Activated CD8-positive, alpha-beta memory T cell treated with anti-CD3 and anti-CD28 coated beads, Interleukin-2, amount 10 ng/mL, durations not matched to agents 7 days and 5 days (primary cell): ENCODE data around the gene OR2A7. TPM values are rescaled to one million over a fixed set of nuclear protein-coding genes. Genes with fewer than 3 reads are reported as not detected.
"Not testable (repeated sequence)": the region's sequence is repeated elsewhere in the genome, so short reads cannot be mapped to it uniquely, and the experiment has no call there.

Experiments used
- ATAC-seq: fragments of 150-1000 bp; cut with Tn5 transposase; one replicate; pipeline ENCODE4 v1.10.0; 2021; ENCODE audit warnings: moderate library complexity
- CTCF ChIA-PET: fragments of 350-600 bp; sonication (Branson Sonifier 250); formaldehyde crosslinking; loops from one replicate; lab custom pipeline; 2021; ENCODE audit warnings: antibody characterized with exemption; lab: Charles Lee
- DNase-seq: peaks from one replicate; pipeline ENCODE4 v3.0.0-alpha.2; 2020
- H3K27ac Mint-ChIP-seq: one replicate; pipeline ENCODE4 v1.8.0; 2021; ENCODE audit warnings: mild to moderate bottlenecking, mixed read lengths
- H3K27me3 Mint-ChIP-seq: one replicate; pipeline ENCODE4 v1.8.0; 2021; ENCODE audit warnings: mixed read lengths
- H3K36me3 Mint-ChIP-seq: one replicate; pipeline ENCODE4 v1.8.0; 2021; ENCODE audit warnings: mild to moderate bottlenecking, mixed read lengths
- H3K4me1 Mint-ChIP-seq: one replicate; pipeline ENCODE4 v1.8.0; 2021; ENCODE audit warnings: mixed read lengths
- H3K4me3 Mint-ChIP-seq: one replicate; pipeline ENCODE4 v1.8.0; 2021; ENCODE audit warnings: mild to moderate bottlenecking, moderate library complexity, mixed read lengths
- H3K9me3 Mint-ChIP-seq: one replicate; pipeline ENCODE4 v1.8.0; 2022; ENCODE audit warnings: low read depth, mixed read lengths
- total RNA-seq, 2 experiments: library from RNA; stranded (reverse); gene quantifications; one replicate each; pipeline ENCODE4 v1.2.3, GENCODE V29; 2021

Gene OR2A7
- 1 to 10 TPM in 1 of 2 experiments, under 1 TPM in 1; 0.54 to 1.4 TPM for total RNA-seq

DNA sequence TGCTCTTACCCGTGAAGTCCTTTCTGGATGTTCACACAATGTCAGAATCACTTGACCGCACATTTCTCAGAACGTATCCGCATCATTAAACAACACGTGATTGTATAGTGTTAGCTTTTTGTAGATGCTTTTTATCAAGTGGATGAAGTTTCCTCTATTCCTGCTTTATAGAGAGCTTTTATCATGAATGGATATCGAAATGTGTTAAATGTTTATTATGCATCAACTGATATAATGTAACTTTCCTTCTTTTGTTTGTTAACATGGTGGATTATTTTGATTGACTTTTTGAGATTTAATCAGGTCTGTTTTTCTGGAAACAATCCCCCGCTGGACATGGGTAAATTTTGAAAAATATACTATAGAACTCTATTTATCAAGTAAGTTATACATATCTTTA is at the start of gene OR2A7:
Gene OR2A7, minus strand, starts transcription at position 101 of the 400 bp plus-strand sequence. CDS start 5,164 bp downstream, outside the sequence.
- ATAC-seq, DNase-seq, CTCF ChIA-PET: not testable (repeated sequence)

DNA sequence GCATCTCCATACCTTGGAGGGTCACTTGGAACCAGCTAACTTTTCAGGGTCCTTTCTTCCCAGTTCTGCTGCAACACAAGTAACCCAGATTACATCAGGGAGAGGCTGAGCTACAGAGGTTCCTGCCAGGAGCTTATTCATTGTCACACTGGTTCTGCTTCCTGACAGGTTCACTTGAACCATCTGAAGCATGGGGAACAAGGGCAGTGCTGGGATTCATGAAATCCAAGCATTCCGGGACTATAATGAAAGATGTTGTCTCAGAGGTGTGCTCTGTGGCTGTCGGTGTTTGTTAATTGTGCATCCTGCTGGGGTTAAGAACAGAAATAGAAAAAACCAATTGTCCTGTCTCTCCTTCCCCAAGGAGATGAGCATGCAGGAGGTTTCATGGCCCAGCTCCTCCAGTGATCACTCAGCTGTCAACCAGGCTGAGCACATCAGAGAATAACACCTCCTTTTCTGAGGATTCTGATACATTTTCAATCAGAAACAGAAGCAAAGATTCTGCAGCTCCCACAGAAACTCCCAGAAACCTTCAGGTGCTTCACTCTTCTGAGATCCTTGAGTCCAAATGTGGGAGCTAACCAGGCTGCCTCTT is 47.4 kb upstream of the OR2A7 start, which contains the start of gene OR2A1:
Gene OR2A1, plus strand, starts transcription at position 548 of the 598 bp plus-strand sequence. CDS start 5,706 bp downstream, outside the sequence.
- H3K9me3 Mint-ChIP-seq, H3K4me1 Mint-ChIP-seq, H3K27ac Mint-ChIP-seq, ATAC-seq, H3K36me3 Mint-ChIP-seq, CTCF ChIA-PET, DNase-seq, H3K27me3 Mint-ChIP-seq, H3K4me3 Mint-ChIP-seq: not testable (repeated sequence)

More for the DNA sequence above, at the start of gene OR2A7:
- H3K9me3 Mint-ChIP-seq, H3K4me1 Mint-ChIP-seq, H3K4me3 Mint-ChIP-seq, H3K27ac Mint-ChIP-seq, H3K27me3 Mint-ChIP-seq, H3K36me3 Mint-ChIP-seq: not testable (repeated sequence)

GRCh38 chr7:144311218-144311617 is 46.6 kb upstream of the OR2A7 start:
- H3K9me3 Mint-ChIP-seq, DNase-seq, H3K27ac Mint-ChIP-seq, H3K27me3 Mint-ChIP-seq, H3K4me3 Mint-ChIP-seq, CTCF ChIA-PET, H3K4me1 Mint-ChIP-seq, ATAC-seq, H3K36me3 Mint-ChIP-seq: not testable (repeated sequence)

DNA sequence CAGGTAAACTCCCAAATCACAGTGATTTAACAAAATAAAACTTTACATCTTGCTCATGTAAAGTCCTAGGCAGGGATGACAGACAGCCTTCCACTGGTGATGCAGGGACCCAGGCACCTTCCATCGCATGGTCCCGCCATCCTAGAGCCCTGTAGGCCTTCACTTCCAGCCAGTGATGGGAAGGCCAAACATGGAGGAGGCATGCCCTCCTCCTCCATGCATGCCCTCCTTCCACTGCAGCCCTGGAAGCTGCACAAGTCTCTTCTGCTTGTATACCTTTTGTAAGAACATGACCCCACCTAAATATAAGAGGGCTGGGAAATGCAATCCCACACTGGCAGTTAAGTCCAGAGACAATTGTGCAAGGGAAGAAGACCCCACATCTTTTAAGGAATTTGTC is 45.1 kb upstream of the OR2A7 start:
- H3K36me3 Mint-ChIP-seq, H3K9me3 Mint-ChIP-seq, ATAC-seq, H3K4me1 Mint-ChIP-seq, DNase-seq, H3K4me3 Mint-ChIP-seq, H3K27ac Mint-ChIP-seq, CTCF ChIA-PET, H3K27me3 Mint-ChIP-seq: not testable (repeated sequence)

DNA sequence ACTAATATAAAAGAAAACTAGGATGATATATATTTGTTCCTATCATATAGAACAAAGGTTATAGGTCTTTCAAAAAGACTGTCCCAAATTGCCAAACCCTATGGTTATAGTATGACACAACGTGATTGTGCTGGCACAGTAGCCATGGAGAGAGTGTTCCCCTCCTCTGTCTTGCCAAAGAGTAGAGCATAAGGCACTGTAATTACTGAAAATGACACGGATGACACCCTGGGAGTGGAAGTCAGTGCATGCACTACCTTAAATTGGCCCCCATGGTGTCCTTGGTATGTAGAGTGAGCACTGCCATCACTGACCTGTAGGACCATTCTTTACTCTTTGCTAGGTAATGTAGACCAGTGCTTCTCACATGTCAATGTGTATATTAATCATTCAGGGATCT is 40.6 kb upstream of the OR2A7 start:
- H3K4me1 Mint-ChIP-seq, H3K9me3 Mint-ChIP-seq, H3K4me3 Mint-ChIP-seq, ATAC-seq, H3K36me3 Mint-ChIP-seq, CTCF ChIA-PET, H3K27me3 Mint-ChIP-seq, DNase-seq, H3K27ac Mint-ChIP-seq: not testable (repeated sequence)

DNA sequence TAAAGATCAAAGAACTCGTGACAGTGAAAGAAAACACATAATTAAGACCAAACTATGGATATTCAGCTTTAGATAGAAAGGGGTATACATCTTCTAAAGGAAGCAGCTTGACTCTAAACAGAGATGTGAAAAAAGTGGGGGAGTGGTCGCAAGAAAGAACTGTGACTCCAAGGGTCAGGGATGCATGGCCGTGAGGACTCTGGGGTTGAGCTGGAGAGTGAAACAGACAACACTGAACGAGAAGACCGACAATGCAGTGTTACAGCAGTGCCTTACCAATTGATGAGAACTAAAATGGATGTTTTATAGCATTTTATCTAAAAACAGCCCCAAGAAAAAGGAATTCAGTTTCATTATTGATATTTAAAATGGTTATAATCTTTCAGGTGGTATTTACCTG is 39.0 kb upstream of the OR2A7 start:
- H3K27me3 Mint-ChIP-seq, ATAC-seq, H3K36me3 Mint-ChIP-seq, H3K4me3 Mint-ChIP-seq, DNase-seq, CTCF ChIA-PET, H3K27ac Mint-ChIP-seq, H3K9me3 Mint-ChIP-seq, H3K4me1 Mint-ChIP-seq: not testable (repeated sequence)

- H3K36me3 Mint-ChIP-seq, ATAC-seq, H3K9me3 Mint-ChIP-seq, H3K27ac Mint-ChIP-seq, CTCF ChIA-PET, DNase-seq, H3K27me3 Mint-ChIP-seq, H3K4me3 Mint-ChIP-seq, H3K4me1 Mint-ChIP-seq: not testable (repeated sequence)
Observed at GRCh38 chr7:144302578-144303303, 38.1 kb upstream of the OR2A7 start.

DNA sequence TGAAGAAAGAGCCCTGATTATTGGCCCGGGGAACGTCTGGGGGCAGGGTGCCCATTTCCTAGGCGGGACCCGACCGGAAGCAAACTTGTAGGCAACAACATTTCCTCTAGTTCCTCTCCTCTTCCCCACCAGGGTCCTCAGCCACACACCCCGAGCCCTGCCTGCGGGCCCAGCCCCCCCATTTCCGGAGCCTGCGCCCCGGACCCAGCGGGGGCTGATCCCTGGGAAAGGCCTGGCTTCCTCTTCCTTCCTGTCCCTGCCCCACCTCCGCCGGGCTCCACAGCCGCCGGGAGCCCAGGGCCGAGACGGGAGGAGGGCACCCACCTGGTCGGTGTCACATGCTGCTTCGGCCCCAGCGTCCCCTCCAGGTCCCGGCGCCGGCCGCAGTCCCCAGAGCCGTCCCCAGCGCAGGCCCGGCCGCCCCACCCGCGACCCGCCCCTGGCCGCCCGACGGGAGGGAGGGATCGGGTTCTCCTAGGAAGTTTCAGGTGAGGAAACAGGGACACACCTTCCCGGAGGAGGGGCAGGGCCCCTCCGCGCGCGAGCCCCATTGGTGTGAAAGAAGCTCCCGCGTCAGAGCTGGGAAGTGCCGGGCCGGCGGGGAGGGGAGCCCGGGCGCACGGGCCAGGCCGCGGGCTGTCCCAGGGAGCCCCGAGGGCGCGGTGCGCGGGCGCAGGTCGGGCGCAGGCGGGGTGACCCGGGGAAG is 29.4 kb upstream of the OR2A7 start:
- H3K4me3 Mint-ChIP-seq, H3K9me3 Mint-ChIP-seq, DNase-seq, CTCF ChIA-PET, H3K27ac Mint-ChIP-seq, H3K36me3 Mint-ChIP-seq, H3K4me1 Mint-ChIP-seq, H3K27me3 Mint-ChIP-seq: not testable (repeated sequence)
- peak; percentile 88 for ATAC-seq

DNA sequence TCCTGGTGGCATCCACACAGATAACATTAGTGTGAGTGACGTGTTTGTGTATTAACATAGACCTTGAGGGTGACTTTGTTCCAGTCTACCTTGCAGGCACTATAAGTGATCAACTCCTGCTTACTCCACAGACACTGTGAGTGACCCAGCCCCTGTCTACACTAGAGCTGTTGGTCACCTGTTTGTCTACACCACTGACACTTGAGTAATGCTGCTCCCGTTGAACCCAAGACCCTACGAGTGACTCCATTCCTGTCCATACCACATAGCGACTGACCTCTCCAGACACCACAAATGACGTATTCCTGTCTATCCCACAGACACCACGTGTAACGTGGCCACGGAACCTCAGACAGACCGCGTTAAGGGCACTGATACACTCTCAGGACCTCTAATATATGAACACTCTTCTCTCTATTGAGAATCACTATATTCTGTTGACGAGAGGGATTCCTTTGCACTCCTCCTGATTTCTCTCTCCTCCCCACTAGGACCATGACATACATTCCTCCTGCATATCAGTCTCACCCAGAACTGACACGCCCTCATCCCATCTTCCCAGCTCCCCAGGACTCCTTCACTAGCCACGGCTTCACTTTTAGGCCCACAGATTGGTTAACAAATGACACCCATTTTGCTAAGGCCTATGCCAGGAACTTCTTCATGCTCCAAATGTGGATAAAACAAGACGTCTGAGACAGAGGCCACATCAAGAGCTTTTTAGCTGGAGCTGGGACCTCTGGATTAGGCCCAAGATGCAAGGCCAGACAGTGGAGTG is 28.0 kb upstream of the OR2A7 start:
- not testable (repeated sequence) for H3K27me3 Mint-ChIP-seq, ATAC-seq

GRCh38 chr7:144291607-144292006 is 27.0 kb upstream of the OR2A7 start:
- ATAC-seq, H3K4me3 Mint-ChIP-seq, H3K27me3 Mint-ChIP-seq, H3K27ac Mint-ChIP-seq, H3K9me3 Mint-ChIP-seq, DNase-seq, H3K36me3 Mint-ChIP-seq, H3K4me1 Mint-ChIP-seq, CTCF ChIA-PET: not testable (repeated sequence)

More for the DNA sequence above, 28.0 kb upstream of the OR2A7 start:
- H3K27ac Mint-ChIP-seq, H3K4me3 Mint-ChIP-seq, DNase-seq, H3K9me3 Mint-ChIP-seq, CTCF ChIA-PET, H3K4me1 Mint-ChIP-seq, H3K36me3 Mint-ChIP-seq: not testable (repeated sequence)

DNA sequence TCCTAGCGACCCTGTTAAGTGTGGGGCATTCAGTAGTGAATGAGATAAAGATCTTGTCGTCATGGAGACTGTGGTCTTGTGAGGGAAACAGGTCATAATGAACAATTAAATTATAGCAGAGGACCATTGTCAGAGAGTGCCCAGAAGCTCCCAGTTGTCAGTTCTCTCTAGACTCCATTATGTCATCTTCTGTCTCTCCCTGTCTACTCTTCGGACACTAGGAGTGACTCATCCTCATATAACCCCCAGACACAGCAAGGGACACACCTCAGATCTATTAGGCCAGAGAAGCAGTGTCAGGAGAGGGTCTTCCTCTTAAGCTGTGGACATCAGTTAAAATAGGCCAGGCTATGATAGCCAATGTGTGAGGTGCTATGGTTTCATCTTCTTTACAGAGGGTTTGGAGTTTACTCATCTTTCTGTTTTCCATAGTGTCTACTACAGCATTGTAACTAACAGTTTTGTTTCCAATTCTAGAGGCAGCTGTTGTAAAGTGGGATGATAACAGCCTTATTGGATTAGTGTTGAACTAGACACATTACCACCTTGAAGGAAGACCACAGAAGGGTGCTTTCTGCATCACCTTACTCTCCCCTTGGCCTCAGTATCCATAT is 22.7 kb upstream of the OR2A7 start:
- H3K9me3 Mint-ChIP-seq, H3K27me3 Mint-ChIP-seq, H3K27ac Mint-ChIP-seq, H3K4me1 Mint-ChIP-seq, CTCF ChIA-PET, H3K36me3 Mint-ChIP-seq, DNase-seq, H3K4me3 Mint-ChIP-seq: not testable (repeated sequence)
- ATAC-seq: peak; percentile 20

- CTCF ChIA-PET, H3K9me3 Mint-ChIP-seq, H3K4me1 Mint-ChIP-seq, H3K4me3 Mint-ChIP-seq, DNase-seq, ATAC-seq, H3K27me3 Mint-ChIP-seq, H3K27ac Mint-ChIP-seq, H3K36me3 Mint-ChIP-seq: not testable (repeated sequence)
Observed at GRCh38 chr7:144283716-144284115, 19.1 kb upstream of the OR2A7 start.

DNA sequence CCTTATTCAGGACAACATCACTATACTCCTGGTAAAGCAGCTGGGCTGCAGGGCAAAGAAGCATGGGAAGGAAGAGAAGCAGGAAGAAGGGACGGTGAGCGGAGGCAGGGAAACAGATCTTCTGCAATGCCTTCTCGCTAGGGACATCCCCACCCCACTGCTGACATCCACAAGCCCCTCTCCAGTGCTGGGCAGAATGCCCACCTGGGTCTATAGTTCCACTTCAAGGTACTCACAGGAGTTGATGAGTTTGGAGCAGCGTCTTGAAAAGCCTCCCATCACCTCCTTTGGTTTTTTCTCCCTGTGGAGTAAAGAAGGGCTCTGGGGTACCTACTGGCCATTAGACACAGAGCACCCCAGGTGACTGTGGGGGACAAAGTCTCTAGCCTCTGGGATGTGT is 17.9 kb upstream of the OR2A7 start:
- ATAC-seq, H3K36me3 Mint-ChIP-seq, H3K4me3 Mint-ChIP-seq, H3K27ac Mint-ChIP-seq, H3K4me1 Mint-ChIP-seq, H3K9me3 Mint-ChIP-seq, DNase-seq, H3K27me3 Mint-ChIP-seq, CTCF ChIA-PET: not testable (repeated sequence)
